GM12801 (cell line): ENCODE data around the gene MGAT5B.

Source experiments
- CTCF ChIP-seq: IDR thresholded peaks from one replicate; pipeline ENCODE4 v1.5.1; 2011; ENCODE audit warnings: control low read depth; ENCODE audit not compliant: insufficient read length; ENCODE audit errors: extremely low read depth

The MGAT5B gene

GRCh38 chr17:76902476-76902875 is 34.3 kb downstream of the MGAT5B start:
- no peak for TF ChIP-seq CTCF

DNA sequence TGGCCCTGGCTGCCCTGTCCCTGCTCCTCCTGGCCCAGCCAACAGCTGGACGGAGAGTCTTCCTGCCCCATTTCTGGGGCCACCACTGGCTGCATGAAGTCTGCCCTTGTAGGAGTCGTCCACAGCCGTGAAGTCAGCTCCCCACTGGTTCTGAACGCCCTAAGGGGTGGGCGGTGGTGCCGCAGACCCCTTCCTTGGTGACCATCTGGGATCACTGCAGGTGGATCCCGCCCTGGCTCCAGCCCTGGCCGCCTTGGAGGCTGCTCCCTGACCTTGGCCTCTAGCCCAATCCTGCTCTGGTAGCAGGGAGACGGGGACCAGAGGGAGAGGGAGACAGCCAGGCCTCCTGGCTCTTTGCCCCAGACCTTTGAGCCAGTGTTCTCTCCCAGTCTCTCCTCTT is 35.4 kb downstream of the MGAT5B start:
- no peak for TF ChIP-seq CTCF

DNA sequence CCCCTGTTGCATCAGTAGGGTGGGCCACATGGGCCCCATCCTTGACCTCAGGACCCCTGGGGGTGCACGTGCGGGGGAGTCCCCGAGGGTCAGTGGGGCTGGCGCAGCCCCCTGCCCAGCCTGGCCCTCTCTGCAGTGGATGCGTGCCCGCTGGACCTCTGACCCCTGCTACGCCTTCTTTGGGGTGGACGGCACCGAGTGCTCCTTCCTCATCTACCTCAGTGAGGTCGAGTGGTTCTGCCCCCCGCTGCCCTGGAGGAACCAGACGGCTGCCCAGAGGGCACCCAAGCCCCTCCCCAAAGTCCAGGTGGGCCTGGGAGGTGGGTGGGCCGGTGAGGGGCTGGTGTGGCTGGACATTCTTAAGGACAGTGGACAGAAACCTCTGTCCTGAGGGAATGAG is 35.9 kb downstream of the MGAT5B start:
- no peak for TF ChIP-seq CTCF

GRCh38 chr17:76905036-76905435 is 36.8 kb downstream of the MGAT5B start:
- no peak for TF ChIP-seq CTCF

DNA sequence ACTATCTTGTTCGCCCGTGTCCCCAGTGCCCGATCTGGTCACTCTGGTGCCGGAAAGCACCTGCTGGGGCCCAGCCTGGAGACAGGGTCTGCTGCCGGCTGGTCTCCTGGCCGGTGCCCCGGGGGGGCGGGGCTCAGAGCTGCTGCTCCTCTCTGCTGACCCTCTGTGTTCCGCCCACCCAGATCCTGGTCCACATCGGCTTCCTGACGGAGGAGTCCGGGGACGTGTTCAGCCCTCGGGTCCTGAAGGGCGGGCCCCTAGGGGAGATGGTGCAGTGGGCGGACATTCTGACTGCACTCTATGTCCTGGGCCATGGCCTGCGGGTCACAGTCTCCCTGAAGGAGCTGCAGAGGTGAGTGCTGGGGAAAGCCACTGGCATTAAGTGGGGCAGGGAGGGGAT is 37.6 kb downstream of the MGAT5B start:
- TF ChIP-seq CTCF = no peak

- TF ChIP-seq CTCF = no peak
Measured at GRCh38 chr17:76906463-76906862, 38.3 kb downstream of the MGAT5B start.

DNA sequence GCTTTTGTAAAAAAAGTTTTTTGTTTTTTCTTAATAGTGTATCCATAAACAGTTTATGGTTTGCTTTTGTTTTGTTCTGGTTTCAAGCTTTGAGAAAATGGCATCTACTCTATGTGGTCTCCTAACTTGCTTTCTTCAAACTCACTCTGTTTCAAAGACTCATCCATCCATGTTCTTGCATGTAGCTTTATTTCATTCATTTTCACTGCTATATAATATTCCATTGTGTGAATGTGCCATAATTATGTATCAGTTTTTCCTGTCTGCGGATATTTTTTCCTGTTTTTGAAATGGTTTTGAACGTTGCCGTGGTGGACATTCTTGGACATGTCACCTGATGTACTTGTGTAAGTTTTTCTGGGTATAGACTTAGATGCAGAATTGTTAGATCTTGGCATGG is 39.1 kb downstream of the MGAT5B start:
- TF ChIP-seq CTCF = no peak
